Measurements from ENCODE around the gene PRKAG2.
A peak's percentile ranks its signal among the peaks of the same experiment; 100 is the strongest.

Gene PRKAG2

GRCh38 chr7:151663382-151664100 is 213.4 kb downstream of the PRKAG2 start:
- DNase-seq: no peak

GRCh38 chr7:151662251-151662826 is 214.6 kb downstream of the PRKAG2 start:
- no peak for DNase-seq

GRCh38 chr7:151661587-151661986 is 215.3 kb downstream of the PRKAG2 start:
- DNase-seq: no peak

- DNase-seq: no peak
These were observed 216.8 kb downstream of the PRKAG2 start for GRCh38 chr7:151660141-151660540.

- DNase-seq: no peak
These were observed 217.7 kb downstream of the PRKAG2 start for GRCh38 chr7:151659219-151659618.

GRCh38 chr7:151658778-151659177 is 218.1 kb downstream of the PRKAG2 start:
- no peak for DNase-seq

GRCh38 chr7:151657173-151657572 is 219.7 kb downstream of the PRKAG2 start:
- DNase-seq: no peak

- no peak for DNase-seq
These were observed 221.4 kb downstream of the PRKAG2 start for GRCh38 chr7:151655555-151655954.

GRCh38 chr7:151652111-151652510 is 224.8 kb downstream of the PRKAG2 start:
- no peak for DNase-seq

- DNase-seq: no peak
These were observed 226.8 kb downstream of the PRKAG2 start for GRCh38 chr7:151650161-151650560.

- DNase-seq: no peak
These were observed 228.5 kb downstream of the PRKAG2 start for GRCh38 chr7:151648429-151648828.

GRCh38 chr7:151647874-151648273 is 229.0 kb downstream of the PRKAG2 start:
- no peak for DNase-seq

GRCh38 chr7:151647006-151647405 is 229.9 kb downstream of the PRKAG2 start:
- DNase-seq: no peak

GRCh38 chr7:151645311-151645710 is 231.6 kb downstream of the PRKAG2 start:
- DNase-seq: no peak

GRCh38 chr7:151644554-151644953 is 232.4 kb downstream of the PRKAG2 start:
- DNase-seq: no peak

GRCh38 chr7:151642746-151643145 is 234.2 kb downstream of the PRKAG2 start:
- no peak for DNase-seq

GRCh38 chr7:151641587-151641986 is 235.3 kb downstream of the PRKAG2 start:
- no peak for DNase-seq

- no peak for DNase-seq
These were observed 239.1 kb downstream of the PRKAG2 start for GRCh38 chr7:151637781-151638261.

GRCh38 chr7:151634643-151635042 is 242.3 kb downstream of the PRKAG2 start:
- no peak for DNase-seq

- DNase-seq: no peak
These were observed 243.5 kb downstream of the PRKAG2 start for GRCh38 chr7:151633516-151633812.

GRCh38 chr7:151632750-151633515 is 244.0 kb downstream of the PRKAG2 start:
- DNase-seq: no peak

GRCh38 chr7:151631953-151632749 is 244.8 kb downstream of the PRKAG2 start:
- peak; percentile 79 for DNase-seq

- peak; percentile 50 for DNase-seq
These were observed 245.4 kb downstream of the PRKAG2 start for GRCh38 chr7:151631570-151631952.

Measured in right forelimb (tissue), 1 donor.